ENCODE measurements around the gene PRND.

DNA sequence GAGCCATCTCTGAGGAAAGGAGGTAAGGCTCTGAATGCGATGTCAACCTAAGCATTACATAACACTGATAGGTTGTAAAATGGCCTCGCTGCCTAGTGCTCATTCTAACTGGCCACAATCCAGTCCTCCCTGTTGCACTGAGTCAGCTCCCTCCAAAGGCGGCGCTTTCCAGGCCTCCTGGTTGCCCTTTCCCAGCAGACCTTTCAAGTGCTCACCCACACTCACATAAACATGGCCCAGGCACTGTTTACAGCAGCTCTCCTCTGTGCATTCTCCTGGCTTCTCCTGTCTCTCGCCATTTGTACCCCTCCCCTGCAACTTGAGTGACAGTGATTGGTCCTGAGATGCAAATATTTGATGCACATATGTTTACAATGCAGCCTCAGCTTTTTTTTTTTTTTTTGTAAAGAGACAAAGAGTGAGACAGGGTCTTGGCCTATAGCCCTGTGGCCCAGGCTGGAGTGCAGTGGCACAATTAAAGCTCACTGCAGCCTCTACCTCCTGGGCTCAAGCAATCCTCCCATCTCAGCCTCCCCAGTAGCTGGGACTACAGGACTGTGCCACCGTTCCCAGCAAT is 36.8 kb upstream of the PRND start:
- TF ChIP-seq, protein P1, sequence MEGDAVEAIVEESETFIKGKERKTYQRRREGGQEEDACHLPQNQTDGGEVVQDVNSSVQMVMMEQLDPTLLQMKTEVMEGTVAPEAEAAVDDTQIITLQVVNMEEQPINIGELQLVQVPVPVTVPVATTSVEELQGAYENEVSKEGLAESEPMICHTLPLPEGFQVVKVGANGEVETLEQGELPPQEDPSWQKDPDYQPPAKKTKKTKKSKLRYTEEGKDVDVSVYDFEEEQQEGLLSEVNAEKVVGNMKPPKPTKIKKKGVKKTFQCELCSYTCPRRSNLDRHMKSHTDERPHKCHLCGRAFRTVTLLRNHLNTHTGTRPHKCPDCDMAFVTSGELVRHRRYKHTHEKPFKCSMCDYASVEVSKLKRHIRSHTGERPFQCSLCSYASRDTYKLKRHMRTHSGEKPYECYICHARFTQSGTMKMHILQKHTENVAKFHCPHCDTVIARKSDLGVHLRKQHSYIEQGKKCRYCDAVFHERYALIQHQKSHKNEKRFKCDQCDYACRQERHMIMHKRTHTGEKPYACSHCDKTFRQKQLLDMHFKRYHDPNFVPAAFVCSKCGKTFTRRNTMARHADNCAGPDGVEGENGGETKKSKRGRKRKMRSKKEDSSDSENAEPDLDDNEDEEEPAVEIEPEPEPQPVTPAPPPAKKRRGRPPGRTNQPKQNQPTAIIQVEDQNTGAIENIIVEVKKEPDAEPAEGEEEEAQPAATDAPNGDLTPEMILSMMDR (IDR thresholded peaks at IDR 0.05; ENCODE audit: low read length), result no peak
- TF ChIP-seq EZH2 (IDR thresholded peaks at IDR 0.05; ENCODE audit: borderline replicate concordance, low read length), result no peak
